HG03575 (cell line): ENCODE measurements around the gene DNLZ.

Source experiments
- ATAC-seq: cut with Tn5 transposase; IDR thresholded peaks from one replicate; pipeline ENCODE4 v1.9.1; 2021; ENCODE audit not compliant: unreplicated experiment, insufficient number of reproducible peaks, low FRiP score; ENCODE audit errors: extremely low read depth

Gene DNLZ

DNA sequence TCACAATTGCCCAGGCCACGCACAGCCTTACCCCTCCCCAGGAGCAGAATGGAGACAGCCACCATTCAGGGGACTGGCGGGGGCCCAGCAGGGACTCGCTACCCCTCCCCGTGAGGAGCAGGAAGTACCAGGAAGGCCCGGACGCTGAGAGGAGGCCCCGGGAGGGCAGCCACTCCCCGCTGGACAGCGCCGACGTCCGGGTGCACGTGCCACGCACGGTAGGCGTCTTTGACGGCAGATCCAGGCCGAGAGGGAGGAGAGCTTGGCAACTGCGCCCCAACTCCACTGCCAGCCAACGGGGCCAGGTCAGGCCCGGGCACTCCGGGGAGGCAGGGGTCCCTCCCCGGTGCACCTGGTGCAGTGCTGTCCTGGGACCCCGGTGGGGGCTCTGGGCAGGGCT lies 14.0 kb downstream of the DNLZ start:
- ATAC-seq: no peak

DNA sequence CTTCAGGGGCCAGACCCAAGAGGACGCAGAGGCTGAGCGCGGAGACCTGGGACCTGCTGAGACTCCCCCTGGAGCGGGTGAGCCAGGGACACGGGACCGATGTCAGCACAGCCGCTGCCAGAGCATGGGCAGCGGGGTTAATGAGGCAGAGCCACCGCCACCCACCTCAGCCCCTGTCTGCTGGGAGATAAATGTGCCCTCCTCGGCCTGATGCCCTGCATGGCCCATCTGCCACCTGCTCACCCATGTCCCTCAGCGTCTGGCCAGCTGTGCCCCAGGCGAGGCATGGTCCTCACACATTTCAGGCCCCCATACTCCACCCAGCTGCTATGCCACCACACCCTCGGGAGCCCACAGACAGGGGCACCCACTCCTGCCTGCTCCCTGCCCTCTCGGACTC lies 14.9 kb downstream of the DNLZ start:
- ATAC-seq: no peak

DNA sequence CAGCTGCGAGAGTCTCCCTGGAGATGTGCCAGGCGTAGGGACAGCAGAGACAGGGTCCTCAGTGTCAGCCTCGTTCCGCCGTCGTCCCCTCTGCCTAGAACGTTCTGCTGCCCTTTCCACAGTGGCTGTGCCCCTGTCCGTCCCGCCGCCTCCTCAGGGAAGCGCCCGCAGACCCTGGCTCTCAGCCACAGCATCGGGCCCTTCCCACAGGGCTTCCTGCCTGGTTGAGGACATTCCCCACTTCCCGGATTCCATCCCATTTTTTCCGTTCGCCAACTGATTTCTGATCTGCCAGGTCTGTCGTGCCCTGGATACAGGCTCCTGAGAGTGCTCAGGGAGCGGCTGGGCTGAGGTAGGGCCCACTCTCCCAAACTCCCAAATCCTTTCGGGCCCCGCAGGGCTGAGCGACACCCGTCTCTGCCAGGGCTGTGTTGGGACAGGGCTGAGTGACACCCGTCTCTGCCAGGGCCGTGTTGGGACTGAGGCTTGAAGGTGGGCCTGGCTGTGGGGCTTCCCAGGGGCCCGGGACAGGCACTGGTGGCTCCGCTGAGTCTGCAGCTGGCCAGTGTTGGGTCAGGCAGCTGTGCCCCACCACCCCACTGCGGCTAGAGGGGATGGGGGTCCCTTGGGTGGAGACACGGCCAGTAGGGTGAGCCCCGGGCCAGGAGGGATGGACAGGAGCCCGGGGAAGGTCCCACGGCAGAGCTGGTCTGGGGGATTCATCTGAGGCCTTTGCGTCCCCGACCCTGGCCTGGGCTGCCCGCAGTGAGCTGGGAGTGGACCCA lies 15.9 kb downstream of the DNLZ start:
- no peak for ATAC-seq

DNA sequence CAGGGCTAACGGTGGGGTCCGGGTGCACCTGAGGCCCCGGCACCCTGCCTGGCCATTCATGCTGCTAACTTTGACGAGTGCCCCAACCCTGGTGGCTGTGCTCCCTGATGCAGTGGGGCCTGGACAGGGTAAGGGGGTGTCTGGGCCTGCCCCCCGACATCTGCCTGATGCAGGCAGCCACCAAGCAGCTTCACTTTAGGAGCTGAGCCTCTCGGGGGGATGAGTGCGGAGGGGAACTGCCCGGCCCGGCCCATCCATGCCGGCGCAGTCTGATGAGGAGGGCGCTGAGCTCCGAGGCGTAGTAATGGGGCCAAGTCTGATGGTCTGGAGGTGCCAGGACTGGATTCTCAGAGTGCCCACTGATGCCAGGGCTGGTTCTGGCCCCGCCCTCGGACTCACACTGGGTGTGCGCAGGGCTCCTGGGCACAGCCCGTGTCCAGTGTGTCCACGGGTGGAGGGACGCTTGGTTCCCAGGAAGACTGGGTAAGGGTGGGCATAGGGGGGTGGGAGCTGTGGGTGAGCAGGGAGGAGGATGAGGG lies 16.5 kb downstream of the DNLZ start:
- no peak for ATAC-seq

DNA sequence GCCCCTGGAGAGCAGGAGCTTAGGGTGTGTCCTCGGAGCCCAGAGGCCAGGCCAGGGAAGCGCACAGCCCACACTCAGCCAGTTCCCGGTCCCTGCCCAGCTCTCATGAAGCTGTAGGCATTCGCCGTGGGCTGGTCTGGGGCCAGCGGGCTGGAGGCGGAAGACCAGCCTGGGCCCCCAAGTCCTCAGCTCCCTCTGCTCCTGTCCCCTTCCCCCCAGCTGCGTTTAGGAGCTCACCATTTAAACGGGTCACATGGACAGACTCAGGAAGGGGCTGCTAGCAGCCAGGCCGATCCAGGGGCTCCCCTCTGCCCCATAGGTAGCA lies 17.4 kb downstream of the DNLZ start:
- ATAC-seq: no peak

DNA sequence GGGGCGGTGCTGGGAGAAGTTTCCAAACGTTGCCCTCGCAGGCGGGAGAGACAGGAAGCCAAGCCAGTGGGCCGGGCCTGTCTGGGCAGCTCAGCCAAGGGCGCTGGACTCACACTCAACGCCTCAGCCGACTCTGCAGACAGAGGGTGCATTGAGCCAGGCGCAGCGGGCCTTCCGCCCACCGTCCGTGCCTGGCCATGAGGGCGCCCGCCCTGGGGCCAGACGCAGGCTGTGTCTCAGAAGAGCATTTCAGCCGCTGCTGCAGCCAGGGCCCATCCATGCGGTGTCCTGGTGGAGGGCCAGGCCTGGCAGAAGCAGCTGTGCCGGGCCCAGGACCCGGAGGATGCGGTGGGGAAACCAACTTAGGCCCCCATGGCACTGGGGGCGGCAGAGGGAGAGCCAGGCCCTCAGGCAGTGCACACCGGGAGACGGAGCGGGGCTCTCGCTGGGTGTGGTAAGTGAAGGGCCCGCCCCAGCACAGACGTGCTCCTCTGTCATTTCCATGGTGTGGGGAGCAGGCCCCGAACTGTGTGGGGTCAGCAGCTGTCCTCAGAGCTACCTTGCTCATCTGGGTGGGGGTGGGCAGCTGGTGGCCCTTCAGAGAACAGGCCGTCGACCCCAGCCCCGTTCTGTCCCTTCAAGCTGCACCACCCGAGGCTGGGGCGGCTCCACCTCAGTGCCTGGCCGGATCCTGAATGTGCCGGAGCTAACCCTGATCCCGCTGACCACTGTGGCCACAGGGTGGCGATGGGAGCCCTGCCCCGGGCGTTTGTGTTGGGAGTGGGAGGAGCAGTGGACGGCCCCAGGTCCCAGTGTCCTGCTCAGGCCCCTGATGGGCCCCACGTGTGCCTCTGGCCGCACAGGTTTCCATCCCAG lies 18.0 kb downstream of the DNLZ start:
- no peak for ATAC-seq

DNA sequence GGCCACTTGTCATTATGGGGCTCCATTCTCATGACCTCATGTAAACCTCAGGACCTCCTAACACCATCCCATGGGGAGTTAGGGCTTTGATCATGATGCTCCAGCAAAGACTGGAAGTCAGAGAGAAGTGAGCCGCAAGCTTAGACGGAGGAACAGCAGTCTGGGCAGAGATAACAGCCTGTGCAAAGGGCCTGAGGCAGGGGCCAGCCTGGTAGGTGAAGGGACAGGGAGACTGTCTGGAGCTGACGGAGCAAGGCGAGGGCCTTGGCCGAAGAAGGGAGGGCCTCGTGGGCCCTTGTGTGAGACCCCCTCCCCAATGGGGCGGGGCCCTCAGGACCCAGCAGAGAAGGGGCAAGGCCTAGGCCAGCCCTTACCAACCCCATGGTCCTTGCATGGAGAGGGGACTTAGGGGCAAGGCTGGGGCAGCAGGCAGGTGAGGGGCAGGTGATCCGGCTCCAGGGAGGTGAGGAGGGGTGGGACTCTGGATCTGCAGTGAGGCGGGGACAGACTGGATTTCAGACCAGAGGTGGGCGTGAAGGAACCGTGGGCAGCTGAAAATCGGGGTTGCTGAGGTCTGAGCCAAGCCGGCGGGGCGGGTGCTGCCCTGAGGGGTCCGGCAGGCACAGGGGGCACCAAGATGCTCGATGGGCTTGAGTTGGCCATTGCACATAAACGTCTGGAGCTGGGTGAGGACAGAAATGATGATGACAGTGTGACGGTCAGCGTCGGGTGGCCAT lies 18.8 kb downstream of the DNLZ start:
- ATAC-seq: no peak

DNA sequence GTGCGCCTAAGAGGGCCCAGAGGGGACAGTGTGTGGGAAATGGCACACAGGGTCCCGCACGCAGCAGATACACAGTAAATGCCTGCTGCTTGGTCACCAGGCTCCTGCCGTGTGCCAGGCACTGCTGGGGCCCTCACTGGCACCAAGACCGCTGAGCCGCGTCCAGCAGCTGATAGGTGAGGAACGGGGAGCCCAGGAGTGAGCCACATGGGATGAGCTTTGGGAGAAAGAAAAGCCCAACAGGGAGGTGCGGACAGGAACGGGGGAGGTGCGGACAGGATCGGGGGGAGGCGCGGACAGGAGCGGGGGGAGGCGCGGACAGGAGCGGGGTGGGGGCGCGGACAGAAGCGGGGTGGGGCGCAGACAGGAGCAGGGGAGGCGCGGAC lies 19.7 kb downstream of the DNLZ start:
- no peak for ATAC-seq

DNA sequence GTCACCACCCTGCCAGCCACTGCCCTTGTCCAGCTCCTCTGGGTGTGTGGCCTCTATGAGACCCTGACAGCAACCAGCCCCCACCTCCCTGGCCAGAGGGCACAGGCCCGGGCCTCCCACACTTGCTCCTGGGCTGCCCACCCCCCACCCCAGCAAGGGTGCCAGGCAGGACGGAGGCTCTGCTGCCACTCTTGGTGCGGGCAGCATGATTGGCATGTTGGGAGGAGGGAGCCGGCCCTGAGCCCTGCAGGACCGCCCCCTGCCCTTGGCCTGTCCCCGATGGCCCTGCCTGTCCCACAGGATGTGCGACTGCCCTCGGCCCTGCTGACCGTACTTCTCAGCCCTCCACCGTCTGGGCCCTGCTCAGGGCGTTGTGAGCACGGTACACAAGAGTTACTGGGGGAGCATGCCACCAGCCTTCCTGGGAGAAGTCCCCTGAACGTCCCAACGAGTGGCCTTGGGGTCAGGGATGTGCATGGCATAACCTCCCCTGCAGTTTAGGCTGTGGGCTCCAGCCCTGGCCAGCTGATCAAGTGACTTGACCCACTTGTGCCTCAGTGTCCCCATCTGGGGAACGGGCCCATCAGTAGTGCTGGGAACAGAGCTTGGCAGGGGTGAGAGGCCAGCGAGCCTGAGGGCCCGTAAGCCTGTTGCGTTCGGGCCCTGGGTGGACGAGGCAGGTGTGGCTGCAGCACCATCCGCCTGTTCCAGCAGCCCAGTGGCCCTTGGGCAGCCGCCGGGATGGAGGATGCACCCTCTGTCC lies 20.2 kb downstream of the DNLZ start:
- ATAC-seq: no peak

DNA sequence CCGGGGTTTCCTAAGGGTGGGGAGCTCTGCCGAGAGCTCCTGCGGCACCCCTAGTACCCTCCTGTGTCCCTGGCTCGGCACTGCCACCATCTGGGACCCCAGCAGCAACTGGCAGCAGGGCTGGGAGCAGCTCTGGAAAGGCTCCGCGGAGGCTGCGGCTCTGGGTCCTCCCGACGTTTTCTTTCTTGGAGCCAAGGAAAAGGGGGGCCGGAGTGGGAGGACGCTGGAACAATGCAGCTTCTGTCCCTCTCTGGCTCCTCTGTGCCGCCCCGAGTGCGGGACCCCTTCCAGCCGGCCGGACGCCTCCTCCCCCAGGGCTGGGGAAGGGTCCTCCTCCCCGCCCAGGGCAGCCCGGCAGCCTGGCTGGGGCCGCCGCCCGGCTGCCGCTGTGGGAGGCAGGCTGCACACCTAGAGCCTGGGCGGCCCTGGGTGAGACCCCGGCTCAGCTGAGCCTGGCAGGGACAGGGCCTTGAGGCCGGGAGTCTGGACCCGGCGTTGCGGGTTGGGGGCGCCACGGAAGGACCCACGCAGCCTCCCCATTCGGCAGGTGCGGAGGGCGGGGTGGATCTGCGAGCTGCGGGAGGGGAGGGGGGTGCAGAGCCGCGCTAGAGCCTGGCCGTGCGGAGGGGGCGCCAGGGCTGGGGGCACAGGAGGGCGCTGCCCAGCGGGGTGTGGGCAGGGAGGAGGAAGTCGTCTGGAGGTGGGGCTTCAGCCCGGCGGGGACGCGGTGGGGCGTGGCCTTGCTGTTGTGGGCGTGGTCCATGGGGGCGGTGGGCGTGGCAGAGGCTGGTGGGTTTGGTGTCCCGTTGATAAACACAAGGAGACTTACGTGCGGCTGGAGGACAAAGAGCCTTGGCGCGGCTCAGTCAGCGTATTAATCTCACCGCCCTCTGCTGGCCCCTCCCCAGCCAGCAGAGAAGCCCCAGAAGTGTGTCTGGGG lies 21.1 kb downstream of the DNLZ start:
- no peak for ATAC-seq

DNA sequence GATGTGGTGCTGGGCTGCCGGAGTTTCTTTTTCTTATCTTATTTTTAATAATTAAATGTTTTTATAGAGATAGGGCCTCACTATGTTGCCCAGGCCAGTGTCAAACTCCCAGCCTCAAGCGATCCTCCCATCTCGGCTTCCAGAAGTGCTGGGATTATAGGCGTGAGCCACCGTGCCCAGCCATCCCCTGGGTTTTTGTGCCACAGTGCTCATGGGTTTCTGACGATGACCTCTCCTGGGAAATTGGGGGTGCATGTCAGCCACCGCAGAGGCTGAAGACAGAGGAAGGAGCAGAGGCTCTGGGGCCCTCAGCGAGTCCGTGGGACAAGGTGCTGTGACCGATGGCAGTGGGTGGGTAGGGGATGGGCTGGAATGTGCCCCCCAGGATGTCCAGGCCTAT lies 21.8 kb downstream of the DNLZ start:
- ATAC-seq: no peak

DNA sequence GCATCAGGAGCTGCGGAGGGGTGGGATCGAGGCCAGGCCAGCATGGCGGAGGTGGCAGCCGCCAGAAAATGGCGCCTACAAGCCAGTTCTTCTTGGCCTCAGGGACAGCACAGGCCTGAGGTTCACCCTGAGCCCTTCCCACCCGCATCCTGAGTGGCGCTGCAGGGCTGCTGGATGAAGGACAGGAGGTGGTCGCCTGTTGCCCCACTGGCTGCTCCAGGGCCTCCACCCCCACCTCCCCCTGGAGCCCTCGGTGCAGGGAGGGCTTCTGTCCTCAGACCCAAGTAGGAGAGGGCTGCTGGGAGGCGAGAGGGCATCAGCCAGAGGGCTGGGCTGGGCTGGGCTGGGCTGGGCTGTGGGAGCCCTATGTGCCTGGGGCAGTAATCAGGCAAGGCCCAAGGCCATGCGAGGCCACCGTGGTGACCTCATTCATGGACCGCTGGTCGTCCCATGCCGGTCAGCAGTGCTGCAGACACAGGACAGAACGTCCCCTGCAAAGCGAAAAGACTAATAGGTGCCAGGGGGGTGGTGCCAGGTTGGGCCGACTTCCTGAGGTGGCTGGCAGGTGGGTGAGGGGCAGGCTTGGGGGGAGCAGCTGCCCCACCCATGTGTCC lies 22.4 kb downstream of the DNLZ start:
- no peak for ATAC-seq

DNA sequence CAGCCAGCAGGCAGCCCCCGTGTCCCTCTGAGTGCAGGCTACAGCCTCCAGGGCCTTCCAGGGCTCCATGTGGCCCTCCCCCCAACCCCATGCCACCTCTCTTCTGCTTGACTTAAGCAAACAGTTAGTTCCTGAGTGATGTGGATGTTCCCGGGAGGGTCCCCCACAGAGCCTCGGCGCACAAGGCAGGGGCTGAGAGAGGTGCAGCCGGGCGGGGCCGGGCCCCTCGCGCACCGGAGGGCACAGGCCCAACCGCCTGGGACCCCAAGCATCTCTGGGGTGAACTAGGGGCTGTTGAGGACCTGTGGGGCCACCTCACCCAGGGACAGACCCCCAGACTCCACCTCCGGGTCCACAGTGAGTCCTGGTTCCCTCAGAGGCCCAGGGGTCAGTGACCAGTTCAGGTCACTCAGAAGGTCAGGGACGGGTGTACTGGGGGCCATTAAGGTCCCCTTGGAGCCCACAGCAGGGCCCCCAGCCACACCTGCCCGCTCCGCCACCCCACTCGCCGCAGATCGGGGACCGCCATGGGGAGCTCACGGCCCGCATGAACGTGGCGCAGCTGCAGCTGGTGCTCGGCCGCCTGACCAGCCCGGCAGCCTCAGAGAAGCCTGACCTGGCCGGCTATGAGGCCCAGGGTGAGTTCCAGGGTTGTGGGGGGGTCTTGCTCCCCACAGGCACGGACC lies 23.0 kb downstream of the DNLZ start:
- ATAC-seq: no peak

DNA sequence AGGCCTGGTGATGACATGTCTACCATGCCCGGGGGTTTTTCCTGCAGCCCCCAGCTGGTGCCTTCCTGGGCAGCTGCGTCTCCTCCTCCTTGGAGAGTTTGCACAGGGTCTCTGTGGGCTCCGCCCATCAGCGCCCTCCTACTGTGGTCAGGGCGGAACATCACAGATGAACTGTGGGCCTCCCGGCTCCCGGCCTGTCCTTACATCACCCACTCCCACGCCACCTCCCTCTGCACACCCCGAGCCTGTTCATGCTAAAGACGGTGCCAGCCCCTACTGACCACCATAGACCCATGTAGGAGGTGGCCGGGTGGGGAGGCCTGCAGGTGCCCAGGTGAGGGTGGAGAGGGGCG lies 23.6 kb downstream of the DNLZ start:
- ATAC-seq: no peak

DNA sequence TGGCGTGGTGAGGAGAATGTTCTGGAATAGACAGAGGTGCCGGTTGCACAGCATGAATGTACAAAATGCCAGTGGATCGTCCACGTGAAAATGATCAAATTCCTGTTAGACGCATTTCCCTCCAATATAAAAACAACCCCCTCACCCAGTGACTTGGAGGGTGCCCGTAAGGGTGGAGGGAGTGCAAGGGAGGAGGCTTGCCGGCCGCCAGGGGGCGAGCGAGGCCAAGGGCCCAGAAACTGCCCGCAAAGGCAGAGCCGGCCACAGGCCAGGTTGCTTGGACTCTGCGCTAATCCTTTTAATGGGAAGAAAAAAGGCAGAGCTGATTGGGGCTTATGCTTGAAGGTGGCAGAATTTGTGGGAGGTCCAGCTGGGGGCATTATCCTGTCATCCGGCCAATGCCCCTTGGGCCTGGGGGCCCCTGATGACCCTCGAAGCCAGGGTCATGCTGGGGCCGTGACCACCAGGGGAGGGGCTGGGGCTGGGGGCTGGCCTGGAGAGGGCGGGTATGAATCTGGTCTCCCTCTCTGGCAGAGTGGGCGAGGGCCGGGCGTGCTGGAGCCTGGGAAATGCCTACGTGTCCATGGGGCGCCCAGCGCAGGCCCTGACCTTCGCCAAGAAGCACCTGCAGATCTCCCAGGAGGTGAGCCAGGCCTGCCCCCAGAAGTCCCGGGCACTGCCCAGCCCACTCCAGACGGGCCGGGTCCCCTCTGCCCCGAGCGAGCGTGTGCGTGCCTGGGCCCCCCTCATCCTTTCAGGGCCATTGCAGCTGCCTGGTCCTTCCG lies 24.2 kb downstream of the DNLZ start:
- no peak for ATAC-seq

DNA sequence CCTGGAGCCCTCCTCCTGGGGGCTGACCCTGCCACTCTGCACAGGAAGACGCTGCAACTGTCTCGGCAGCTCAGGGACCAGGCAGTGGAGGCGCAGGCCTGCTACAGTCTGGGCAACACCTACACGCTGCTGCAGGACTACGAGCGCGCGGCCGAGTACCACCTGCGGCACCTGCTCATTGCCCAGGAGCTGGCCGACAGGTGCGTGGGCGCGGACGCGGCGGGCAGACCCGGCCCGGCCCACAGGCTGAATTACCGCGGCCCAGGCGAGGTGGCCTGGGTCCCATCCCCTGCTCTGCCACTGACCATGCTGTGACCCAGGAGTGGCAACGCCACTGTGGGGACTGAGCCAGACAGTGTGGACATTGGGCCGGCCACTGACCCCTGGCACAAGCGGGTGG lies 25.0 kb downstream of the DNLZ start:
- no peak for ATAC-seq
